Measurements from ENCODE around the gene SP140.

The SP140 gene

DNA sequence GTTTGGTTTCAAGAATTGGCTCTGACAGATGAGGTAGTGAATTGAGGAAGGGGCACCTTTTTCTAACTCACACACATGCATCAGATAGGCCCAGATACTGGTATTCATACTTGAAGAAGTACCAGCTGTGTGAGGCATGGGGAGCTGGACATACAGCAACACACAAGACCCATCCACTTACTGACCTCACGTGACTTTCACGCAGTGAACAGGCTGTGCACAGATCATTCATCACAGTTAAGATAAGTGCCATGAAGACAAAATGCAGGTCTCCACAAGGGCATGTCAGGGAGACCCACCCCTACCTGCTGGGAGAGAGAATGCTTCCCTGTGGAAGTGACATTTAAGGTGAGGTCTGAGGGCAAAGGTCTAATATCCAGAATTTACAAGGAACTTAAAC lies 44.3 kb upstream of the SP140 start:
- H3K4me1 ChIP-seq, result no peaks in the 10 kb centered on the region
- no peaks in the 10 kb centered on the region for H3K9me3 ChIP-seq (ENCODE audit: control insufficient read depth, low read length)
- H3K36me3 ChIP-seq (ENCODE audit: control insufficient read depth, insufficient read depth, low read length), result no peaks in the 10 kb centered on the region
- H3K4me2 ChIP-seq (ENCODE audit: low read length), result no peak overlapping the region
- no peak overlapping the region for H3K27ac ChIP-seq
- H3K9ac ChIP-seq, result no peak overlapping the region
- H2AFZ ChIP-seq, result no peak overlapping the region
- H3K4me3 ChIP-seq (ENCODE audit: low read depth, low read length), result no peak overlapping the region
- TF ChIP-seq, protein P1, sequence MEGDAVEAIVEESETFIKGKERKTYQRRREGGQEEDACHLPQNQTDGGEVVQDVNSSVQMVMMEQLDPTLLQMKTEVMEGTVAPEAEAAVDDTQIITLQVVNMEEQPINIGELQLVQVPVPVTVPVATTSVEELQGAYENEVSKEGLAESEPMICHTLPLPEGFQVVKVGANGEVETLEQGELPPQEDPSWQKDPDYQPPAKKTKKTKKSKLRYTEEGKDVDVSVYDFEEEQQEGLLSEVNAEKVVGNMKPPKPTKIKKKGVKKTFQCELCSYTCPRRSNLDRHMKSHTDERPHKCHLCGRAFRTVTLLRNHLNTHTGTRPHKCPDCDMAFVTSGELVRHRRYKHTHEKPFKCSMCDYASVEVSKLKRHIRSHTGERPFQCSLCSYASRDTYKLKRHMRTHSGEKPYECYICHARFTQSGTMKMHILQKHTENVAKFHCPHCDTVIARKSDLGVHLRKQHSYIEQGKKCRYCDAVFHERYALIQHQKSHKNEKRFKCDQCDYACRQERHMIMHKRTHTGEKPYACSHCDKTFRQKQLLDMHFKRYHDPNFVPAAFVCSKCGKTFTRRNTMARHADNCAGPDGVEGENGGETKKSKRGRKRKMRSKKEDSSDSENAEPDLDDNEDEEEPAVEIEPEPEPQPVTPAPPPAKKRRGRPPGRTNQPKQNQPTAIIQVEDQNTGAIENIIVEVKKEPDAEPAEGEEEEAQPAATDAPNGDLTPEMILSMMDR (IDR thresholded peaks at IDR 0.05), result no peak
- no peaks in the 10 kb centered on the region for H3K27me3 ChIP-seq (ENCODE audit: control insufficient read depth, insufficient read depth, low read length)
- no peaks in the 10 kb centered on the region for H3K79me2 ChIP-seq

DNA sequence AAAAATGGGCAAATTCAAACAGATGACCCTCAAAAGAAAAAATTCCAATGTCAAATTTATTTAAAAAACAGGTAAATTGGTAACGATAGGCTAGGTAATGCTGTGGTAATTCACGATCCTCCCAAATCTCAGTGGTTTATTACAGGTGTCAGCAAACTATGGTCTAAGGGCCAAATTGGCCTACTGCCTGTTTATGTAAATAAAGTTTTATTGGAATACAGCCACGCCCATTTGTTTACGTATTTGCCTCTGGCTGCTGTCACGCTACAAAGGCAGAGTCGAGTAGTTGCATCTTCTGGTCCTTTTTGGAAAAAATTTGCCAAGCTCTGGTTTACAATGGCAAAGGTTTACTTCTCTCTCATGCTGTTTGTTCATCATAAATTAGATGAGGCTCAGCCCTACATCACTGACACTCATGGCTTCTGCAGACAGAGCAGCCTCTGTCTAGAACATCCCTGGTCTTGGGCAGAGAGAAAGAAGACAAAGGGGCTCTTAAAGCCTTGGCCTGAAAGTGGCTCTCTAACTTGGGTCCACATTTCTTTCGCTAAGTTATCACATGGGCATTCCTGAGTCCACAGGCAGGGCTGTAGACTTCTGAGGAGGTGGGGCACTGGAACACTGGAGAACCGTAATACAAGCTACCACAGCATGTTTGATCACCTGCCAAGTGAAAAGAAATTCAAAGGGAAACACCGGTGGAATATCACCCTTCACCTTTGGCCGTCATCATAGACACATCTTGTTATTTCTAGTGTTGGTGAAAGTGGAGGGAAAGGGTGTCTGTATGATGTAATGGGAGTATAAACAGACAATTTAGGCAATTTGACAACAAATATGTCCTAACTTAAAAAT lies 40.6 kb upstream of the SP140 start:
- Histone ChIP-seq H3K9ac (no peak overlapping the region), H3K79me2 (no peaks in the 10 kb centered on the region), H3K4me1 (no peaks in the 10 kb centered on the region), H3K36me3 (ENCODE audit: control insufficient read depth, insufficient read depth, low read length) (no peaks in the 10 kb centered on the region), H3K9me3 (ENCODE audit: control insufficient read depth, low read length) (no peaks in the 10 kb centered on the region), H3K27ac (no peak overlapping the region), H3K4me2 (ENCODE audit: low read length) (no peak overlapping the region), H3K4me3 (ENCODE audit: low read depth, low read length) (no peak overlapping the region), H2AFZ (no peak overlapping the region), H3K27me3 (ENCODE audit: control insufficient read depth, insufficient read depth, low read length) (no peaks in the 10 kb centered on the region)
- TF ChIP-seq, protein P1 (IDR thresholded peaks at IDR 0.05), result no peak

DNA sequence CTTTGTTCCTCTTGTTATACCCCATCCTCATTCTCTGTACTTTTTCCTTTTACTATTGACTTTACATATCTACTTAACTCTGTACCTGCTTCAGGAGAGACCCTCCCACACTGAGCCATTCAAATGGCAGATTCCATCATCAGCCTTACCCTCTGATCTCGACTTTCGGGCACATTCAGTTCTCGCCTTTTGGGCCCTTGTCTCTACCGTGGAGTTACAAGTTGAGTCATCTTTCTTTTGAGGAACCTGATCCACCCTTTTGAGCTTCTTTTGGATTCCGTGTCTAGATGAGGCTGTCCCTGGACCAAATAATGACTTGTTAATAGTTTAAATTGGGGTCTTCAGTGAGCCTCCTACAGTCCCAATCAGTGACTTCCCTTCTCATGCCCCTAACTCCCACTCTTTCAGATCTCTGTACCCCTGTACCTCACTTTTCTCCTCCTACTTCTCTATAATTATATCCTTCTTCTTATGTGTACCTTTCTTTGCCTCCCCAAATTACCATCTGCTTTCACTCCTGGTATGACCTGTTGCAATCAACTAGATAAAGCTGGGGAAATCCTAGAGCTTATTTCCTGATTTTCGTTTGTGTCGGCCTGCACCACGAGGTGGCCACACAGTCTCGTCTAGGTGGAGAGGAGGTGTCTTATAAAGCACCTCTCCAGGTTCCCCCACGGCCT lies 23.0 kb upstream of the SP140 start:
- Histone ChIP-seq H3K4me2 (ENCODE audit: low read length) (no peak overlapping the region), H2AFZ (no peak overlapping the region), H3K27ac (no peak overlapping the region), H3K4me3 (ENCODE audit: low read depth, low read length) (no peak overlapping the region), H3K36me3 (ENCODE audit: control insufficient read depth, insufficient read depth, low read length) (no peaks in the 10 kb centered on the region), H3K79me2 (no peaks in the 10 kb centered on the region), H3K9ac (no peak overlapping the region), H3K27me3 (ENCODE audit: control insufficient read depth, insufficient read depth, low read length) (no peaks in the 10 kb centered on the region), H3K9me3 (ENCODE audit: control insufficient read depth, low read length) (no peaks in the 10 kb centered on the region), H3K4me1 (no peaks in the 10 kb centered on the region)
- TF ChIP-seq, protein P1 (IDR thresholded peaks at IDR 0.05), result no peak

DNA sequence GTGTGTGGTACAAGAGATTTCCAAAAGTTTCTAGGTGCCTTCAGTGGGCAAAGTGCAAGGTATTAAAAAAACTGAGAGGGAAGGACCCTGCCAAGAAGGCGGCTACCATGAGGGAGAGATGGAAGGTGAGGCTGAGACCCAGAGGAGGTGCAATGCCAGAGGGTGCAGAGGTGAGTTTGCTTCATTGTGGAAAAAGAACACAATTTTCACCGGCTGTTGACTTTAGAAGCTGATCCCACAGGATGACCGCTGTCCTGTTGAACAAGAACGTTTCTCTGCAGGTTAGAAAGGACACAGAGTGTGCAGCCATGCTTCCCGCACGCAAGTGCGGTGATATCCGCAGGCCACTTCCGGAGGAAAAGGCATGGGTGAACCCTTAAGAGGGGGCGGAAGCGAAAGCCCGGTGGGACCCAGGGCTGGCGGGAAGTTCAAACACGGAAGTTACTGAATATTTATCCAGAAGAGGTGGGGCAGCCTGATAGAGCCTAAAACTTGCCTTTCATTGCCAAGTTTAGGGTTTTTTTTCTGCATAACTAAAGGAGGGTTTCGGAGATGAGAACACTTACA lies 22.3 kb upstream of the SP140 start:
- H3K36me3 ChIP-seq (ENCODE audit: control insufficient read depth, insufficient read depth, low read length), result no peaks in the 10 kb centered on the region

More for the DNA sequence above, 22.3 kb upstream of the SP140 start:
- Histone ChIP-seq H3K4me3 (ENCODE audit: low read depth, low read length) (no peak overlapping the region), H3K9ac (no peak overlapping the region), H3K79me2 (no peaks in the 10 kb centered on the region), H2AFZ (no peak overlapping the region), H3K9me3 (ENCODE audit: control insufficient read depth, low read length) (no peaks in the 10 kb centered on the region), H3K4me1 (no peaks in the 10 kb centered on the region), H3K27ac (no peak overlapping the region), H3K27me3 (ENCODE audit: control insufficient read depth, insufficient read depth, low read length) (no peaks in the 10 kb centered on the region), H3K4me2 (ENCODE audit: low read length) (no peak overlapping the region)
- TF ChIP-seq, protein P1 (IDR thresholded peaks at IDR 0.05), result no peak

Data from parathyroid adenoma (tissue), 2 donors.